ENCODE measurements around the gene NCAPD3.
"Not testable (repeated sequence)": the region's sequence is repeated elsewhere in the genome, so short reads cannot be mapped to it uniquely, and the experiment has no call there.

The NCAPD3 gene
- total RNA-seq = 84.4 to 96.5 reads per million in 2 donors

- peak; percentile 94 for DNase-seq
Observed at GRCh38 chr11:134223836-134224709, at the start of gene NCAPD3, which contains the start of gene VPS26B. Gene NCAPD3, minus strand, starts transcription at chr11:134223967. Its CDS starts 41 bp downstream, at chr11:134223926. Gene VPS26B, plus strand, starts transcription at chr11:134224671. Its CDS starts 452 bp downstream, at chr11:134225123.

- no peak for DNase-seq
Observed at GRCh38 chr11:134273317-134273712, 49.5 kb upstream of the NCAPD3 start.

- no peak for DNase-seq
Observed at GRCh38 chr11:134272381-134273316, 48.9 kb upstream of the NCAPD3 start.

GRCh38 chr11:134271978-134272377, 48.2 kb upstream of the NCAPD3 start:
- no peak for DNase-seq

GRCh38 chr11:134270250-134270714, 46.5 kb upstream of the NCAPD3 start:
- DNase-seq = no peak

- DNase-seq = no peak
Observed at GRCh38 chr11:134267966-134268365, 44.2 kb upstream of the NCAPD3 start.

- no peak for DNase-seq
Observed at GRCh38 chr11:134267461-134267860, 43.7 kb upstream of the NCAPD3 start.

- DNase-seq = no peak
Observed at GRCh38 chr11:134266841-134267251, 43.1 kb upstream of the NCAPD3 start.

GRCh38 chr11:134266440-134266839, 42.7 kb upstream of the NCAPD3 start:
- DNase-seq = no peak

GRCh38 chr11:134264966-134265764, 41.4 kb upstream of the NCAPD3 start:
- DNase-seq = no peak

GRCh38 chr11:134261626-134262488, 38.1 kb upstream of the NCAPD3 start:
- no peak for DNase-seq

GRCh38 chr11:134260983-134261382, 37.2 kb upstream of the NCAPD3 start:
- DNase-seq = no peak

GRCh38 chr11:134260503-134260902, 36.7 kb upstream of the NCAPD3 start:
- DNase-seq = no peak

GRCh38 chr11:134258577-134258976, 34.8 kb upstream of the NCAPD3 start:
- no peak for DNase-seq

- no peak for DNase-seq
Observed at GRCh38 chr11:134257101-134257500, 33.3 kb upstream of the NCAPD3 start.

GRCh38 chr11:134255184-134255561, 31.4 kb upstream of the NCAPD3 start:
- DNase-seq = not testable (repeated sequence)

GRCh38 chr11:134254433-134255183, 30.8 kb upstream of the NCAPD3 start:
- no peak for DNase-seq

GRCh38 chr11:134253188-134253993, 29.6 kb upstream of the NCAPD3 start, which contains the start of the genes ACAD8 and THYN1:
Gene ACAD8, plus strand, starts transcription at chr11:134253568. Its CDS starts 33 bp downstream, at chr11:134253601.
Gene THYN1, minus strand, starts transcription at chr11:134253352. Its CDS starts 470 bp downstream, at chr11:134252882.
- peak; percentile 83 for DNase-seq

Measured in activated gamma-delta T cell (primary cell).